ENCODE results near the gene PPM1F.
"Not testable (repeated sequence)": the region's sequence is repeated elsewhere in the genome, so short reads cannot be mapped to it uniquely, and the experiment has no call there.

PPM1F gene

DNA sequence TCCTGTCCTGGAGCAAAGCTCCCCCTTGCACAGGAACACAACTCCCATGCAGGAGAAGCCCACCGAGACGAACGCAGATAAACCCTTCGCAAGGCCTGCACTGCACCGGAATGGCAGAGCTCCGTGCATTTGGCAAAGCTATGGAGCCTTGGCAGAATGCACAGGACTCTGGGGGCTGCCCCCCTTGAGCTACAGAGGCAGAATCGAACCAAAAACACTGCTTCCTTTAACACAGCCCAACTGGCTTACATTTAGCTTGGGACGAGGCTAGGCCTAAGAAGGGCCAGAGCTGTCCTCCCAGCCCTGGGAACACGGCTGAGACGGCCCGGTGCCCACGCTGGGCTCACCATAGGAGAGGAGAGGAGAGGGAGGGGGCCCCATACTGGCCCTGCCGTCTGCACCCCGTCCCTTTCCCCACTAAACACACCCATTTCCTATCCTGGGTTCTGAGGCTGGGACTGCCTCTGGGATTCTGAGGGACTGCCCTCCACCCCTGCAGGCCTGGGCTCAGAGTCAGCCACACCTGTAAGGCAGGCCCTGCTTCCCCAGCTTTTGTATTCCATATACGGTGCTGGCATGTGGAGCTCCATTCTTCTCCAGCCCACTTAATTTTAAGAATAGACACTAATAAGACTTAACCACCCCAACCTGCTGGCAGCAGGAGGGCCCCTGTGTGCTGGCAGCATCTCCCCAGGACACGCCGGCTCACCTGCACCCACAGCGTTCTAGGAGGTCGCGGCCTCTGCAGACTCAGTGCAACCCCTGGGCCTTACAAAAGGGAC, 32.9 kb downstream of the PPM1F start:
- no peak for DNase-seq

- DNase-seq = no peak
These were observed 34.0 kb downstream of the PPM1F start for GRCh38 chr22:21918466-21919185.

DNA sequence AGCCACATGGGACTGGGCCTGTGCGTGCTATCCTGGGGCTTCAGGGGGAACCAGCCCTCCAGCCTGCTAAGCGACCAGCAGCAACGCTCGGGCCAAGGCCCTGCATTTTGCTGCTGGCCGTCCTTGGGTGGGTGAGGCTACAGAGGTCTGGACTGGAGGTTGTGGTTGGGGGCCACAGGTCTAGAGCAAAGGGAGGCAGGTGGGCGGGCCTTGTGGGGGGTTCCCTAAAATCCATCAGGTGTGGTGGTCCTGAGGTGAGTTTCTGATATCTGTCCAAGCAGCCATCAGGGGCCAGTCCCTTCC, 34.7 kb downstream of the PPM1F start:
- no peak for DNase-seq

GRCh38 chr22:21917181-21917958, 35.3 kb downstream of the PPM1F start:
- no peak for DNase-seq

GRCh38 chr22:21916309-21916918, 36.2 kb downstream of the PPM1F start:
- DNase-seq = no peak

- DNase-seq = no peak
These were observed 36.9 kb downstream of the PPM1F start for GRCh38 chr22:21915624-21916308.

GRCh38 chr22:21914033-21914642, 38.5 kb downstream of the PPM1F start:
- not testable (repeated sequence) for DNase-seq

- DNase-seq = not testable (repeated sequence)
These were observed 42.3 kb downstream of the PPM1F start for GRCh38 chr22:21910367-21910766.

GRCh38 chr22:21909871-21910270, 42.8 kb downstream of the PPM1F start:
- DNase-seq = no peak

GRCh38 chr22:21907638-21908522, 44.8 kb downstream of the PPM1F start:
- no peak for DNase-seq

DNA sequence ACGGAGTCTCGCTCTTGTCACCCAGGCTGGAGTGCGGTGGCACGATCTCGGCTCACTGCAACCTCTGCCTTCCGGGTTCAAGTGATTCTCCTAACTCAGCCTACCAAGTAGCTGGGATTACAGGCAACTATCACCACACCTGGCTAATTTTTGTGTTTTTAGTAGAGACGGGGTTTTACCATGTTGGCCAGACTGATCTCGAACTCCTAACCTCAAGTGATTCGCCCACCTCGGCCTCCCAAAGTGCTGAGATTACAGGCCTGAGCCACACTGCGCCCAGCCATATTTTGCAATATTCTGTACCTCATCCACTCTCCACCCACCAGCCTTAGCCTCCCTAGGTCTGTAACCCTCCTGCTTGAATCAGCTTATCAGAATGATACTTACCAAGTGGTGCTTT, 47.4 kb downstream of the PPM1F start:
- not testable (repeated sequence) for DNase-seq

GRCh38 chr22:21904250-21904789, 48.3 kb downstream of the PPM1F start:
- no peak for DNase-seq

DNA sequence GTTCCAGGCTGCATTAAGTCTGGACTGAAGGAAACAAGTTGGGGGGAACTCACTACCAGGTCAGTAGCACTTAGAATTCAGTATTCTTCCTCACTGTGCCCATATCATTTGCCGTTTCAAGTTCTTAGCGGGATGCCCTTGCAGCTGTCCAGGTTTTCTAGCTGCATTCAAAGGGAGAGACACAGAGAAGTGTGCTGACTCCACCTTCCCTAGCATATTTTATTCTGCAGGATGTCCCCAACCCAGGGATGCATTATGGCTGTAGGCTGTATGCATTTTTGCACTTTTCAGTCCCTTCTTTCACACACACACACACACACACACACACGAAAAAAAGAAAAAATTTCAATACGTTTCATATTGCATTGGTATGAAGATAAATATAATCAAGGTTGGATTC, 49.4 kb downstream of the PPM1F start:
- no peak for DNase-seq

DNA sequence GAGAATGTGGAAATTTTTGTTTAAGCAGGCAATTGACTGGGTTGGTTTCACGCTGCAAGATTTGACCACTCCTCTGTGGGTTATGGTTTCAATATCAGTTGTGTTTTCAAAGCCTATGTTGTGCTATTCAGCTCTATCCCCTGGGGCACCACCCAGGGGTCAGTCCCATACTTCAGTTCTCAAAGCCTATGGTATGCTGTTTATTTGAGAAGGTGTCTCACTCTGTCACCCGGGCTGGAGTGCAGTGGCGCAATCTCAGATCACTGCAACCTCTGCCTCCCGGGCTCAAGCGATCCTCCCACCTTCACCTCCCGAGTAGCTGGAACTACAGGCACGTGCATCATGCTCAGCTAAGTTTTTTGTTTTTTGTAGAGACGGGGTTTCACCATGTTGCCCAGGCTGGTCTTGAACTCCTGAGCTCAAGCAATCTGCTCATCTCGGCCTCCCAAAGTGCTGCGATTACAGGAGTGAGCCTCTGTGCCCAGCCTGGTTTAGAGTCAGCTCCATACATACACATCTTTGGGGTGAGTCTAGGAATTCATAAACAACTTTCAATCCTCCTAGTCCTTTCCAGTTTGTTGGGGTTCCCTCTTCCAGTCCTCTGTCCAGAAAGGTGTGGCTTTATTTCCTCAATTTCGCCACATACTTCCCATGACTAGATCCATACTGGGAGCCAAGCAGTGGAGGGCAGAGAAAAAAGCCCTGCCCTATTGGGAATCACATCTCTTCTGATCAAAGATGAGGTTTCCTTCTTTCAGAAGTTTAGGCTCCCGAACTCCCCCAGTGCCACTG, 50.2 kb downstream of the PPM1F start:
- DNase-seq = no peak

GRCh38 chr22:21898354-21898896, 54.2 kb downstream of the PPM1F start:
- DNase-seq = no peak

GRCh38 chr22:21896951-21897513, 55.6 kb downstream of the PPM1F start:
- DNase-seq = no peak

DNA sequence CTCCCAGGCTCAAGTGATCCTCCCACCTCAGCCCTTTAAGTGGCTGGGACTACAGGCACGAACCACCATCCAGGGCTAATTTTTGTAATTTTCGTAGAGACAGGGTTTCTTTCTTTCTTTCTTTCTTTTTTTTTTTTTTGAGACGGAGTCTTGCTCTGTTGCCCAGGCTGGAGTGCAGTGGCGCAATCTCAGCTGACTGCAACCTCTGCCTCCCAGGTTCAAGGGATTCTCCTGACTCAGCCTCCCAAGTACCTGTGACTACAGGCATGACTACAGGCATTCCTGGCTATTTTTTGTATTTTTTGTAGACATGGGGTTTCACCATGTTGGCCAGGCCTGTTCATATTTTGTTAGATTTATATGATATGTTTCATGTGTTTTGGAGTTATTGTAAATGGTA, 56.4 kb downstream of the PPM1F start:
- DNase-seq = not testable (repeated sequence)

GRCh38 chr22:21894799-21895198, 57.8 kb downstream of the PPM1F start:
- no peak for DNase-seq

Measured in inflammatory macrophage (primary cell).